Activated naive CD8-positive, alpha-beta T cell treated with anti-CD3 and anti-CD28 coated beads, Interleukin-2, amount 50 U/mL, for 24 hours (primary cell): ENCODE measurements around the gene MRPL43.

Source experiments
- ATAC-seq: fragments of 150-1000 bp; cut with Tn5 transposase; one replicate; pipeline ENCODE4 v1.10.0; 2021
- DNase-seq: peaks from one replicate; pipeline ENCODE4 v3.0.0; 2021
- H3K27ac Mint-ChIP-seq: one replicate; pipeline ENCODE4 v1.8.0; 2021; ENCODE audit warnings: mild to moderate bottlenecking, mixed read lengths
- H3K27me3 Mint-ChIP-seq: one replicate; pipeline ENCODE4 v1.8.0; 2021; ENCODE audit warnings: mixed read lengths
- H3K36me3 Mint-ChIP-seq: one replicate; pipeline ENCODE4 v1.8.0; 2021; ENCODE audit warnings: low read depth, mixed read lengths
- H3K4me1 Mint-ChIP-seq: one replicate; pipeline ENCODE4 v1.8.0; 2021; ENCODE audit warnings: mixed read lengths
- H3K4me3 Mint-ChIP-seq: one replicate; pipeline ENCODE4 v1.8.0; 2021; ENCODE audit warnings: mild to moderate bottlenecking, moderate library complexity, mixed read lengths
- H3K9me3 Mint-ChIP-seq: one replicate; pipeline ENCODE4 v1.8.0; 2021; ENCODE audit warnings: mixed read lengths

Gene MRPL43

DNA sequence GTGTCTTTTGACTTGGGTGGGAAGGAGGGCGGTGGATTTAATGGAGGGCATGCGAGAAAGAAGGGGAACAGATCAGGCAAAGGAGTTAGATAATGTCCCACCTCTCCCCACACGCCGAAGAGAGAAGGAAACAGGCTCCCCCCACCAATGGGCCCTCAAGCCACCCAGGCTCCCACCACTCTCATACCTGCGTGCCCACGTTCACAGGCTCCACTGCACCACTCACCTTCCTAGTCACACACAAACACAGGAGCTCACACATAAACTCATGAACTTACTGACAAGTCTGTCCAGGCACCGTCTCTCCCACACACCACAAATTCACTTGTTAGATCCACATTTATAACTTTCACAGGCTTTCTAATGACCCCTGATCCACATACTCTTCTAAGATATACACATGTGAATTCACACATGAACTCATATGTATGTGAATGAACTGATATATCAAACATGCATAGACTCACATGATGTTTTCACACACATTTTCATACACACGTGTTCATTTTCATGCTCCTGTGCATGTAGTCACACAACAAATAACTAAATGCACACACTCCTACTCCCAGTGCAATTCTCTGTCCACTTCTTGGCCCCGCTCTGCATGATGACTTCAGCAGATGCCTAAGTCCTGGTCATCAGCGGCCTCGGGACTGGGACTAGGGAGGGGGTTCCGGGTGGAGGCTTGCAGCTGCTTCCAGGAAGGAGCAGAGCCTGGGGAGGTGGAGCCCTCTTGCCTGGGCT, 13.8 kb upstream of the MRPL43 start:
- no peaks in the 10 kb centered on the region for H3K36me3 Mint-ChIP-seq
- no peaks in the 10 kb centered on the region for H3K27me3 Mint-ChIP-seq
- peaks cover 24% of the 10 kb centered on the region for H3K4me1 Mint-ChIP-seq
- ATAC-seq, result no peak
- H3K27ac Mint-ChIP-seq, result peak overlapping the region; percentile 63
- H3K9me3 Mint-ChIP-seq, result no peaks in the 10 kb centered on the region
- no peak for DNase-seq
- H3K4me3 Mint-ChIP-seq, result peak overlapping the region; percentile 50

DNA sequence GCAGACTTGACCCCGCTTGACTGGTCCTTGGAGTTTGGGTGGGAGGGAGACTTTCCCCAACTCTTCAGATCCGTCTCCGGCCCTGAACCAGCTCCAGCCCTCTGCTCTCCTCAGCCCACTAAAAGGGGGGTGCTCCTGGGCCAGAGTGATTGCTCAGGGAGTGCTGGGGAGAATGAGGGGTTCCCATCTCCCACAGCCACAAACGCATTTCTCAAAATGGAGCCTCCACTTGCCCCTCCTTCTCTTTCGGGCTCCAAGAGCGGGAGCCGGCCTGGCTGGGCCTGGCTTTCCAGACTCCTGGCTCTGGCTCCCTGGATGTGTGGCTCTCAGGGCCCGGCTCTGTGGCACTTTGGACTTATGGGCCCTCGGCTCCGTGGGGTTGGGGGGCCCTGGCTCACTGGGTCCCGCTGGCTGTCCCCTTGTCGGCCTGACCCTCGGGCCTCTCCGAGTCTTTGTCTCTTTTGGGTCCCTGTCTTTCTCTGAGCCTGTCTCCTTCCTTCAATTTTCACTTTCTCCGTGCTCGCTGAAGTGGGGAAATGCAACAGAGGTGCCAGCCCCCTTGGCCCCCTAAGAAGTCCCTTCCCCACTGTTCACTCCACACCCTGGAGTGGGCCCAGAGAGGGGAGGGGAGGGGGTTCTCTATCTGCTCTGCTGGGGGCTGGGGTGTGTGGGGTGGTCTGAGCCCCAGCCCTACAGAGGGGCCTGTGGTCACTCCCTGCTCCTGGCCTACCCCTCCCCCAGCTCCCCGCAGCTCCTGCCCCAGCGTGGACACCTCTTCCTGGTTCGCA, 13.0 kb upstream of the MRPL43 start:
- ATAC-seq, result no peak
- Mint-ChIP-seq H3K4me1 (peaks cover 26% of the 10 kb centered on the region), H3K36me3 (no peaks in the 10 kb centered on the region), H3K9me3 (no peaks in the 10 kb centered on the region), H3K27me3 (no peaks in the 10 kb centered on the region), H3K27ac (no peak overlapping the region), H3K4me3 (peak overlapping the region; percentile 70)
- no peak for DNase-seq

DNA sequence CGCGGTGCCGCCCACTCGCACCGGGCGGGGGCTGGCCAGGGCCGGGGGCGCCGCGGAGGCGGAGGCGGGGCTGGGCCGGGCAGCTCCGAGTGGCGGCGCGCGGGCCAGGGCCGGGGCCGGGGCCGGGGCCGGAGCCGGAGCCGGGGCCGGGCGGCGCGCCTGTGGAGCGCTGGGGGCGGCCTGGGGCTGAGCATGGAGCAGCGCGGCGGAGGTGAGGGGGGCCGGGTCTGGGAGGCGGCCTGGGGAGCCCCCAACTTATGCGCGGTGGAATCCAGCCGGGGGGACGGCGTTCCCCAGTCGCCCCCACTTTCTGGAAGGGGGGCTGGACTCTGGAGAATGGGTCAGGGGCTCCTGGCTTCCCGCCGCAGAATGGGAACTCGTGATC, 12.4 kb upstream of the MRPL43 start, which contains the start of gene LZTS2:
LZTS2 (plus strand) TSS at position 67 of the 385 bp plus-strand sequence. CDS start 2,731 bp downstream, outside the sequence.
- peak within 1 kb of the TSS; percentile 86 for H3K4me3 Mint-ChIP-seq
- H3K4me1 Mint-ChIP-seq, result peaks cover 26% of the 10 kb centered on the region
- no peaks in the 10 kb centered on the region for H3K9me3 Mint-ChIP-seq
- H3K27me3 Mint-ChIP-seq, result no peaks in the 10 kb centered on the region
- no peak for ATAC-seq
- no peak for DNase-seq
- H3K36me3 Mint-ChIP-seq, result peaks cover 1% of the 10 kb centered on the region
- peak within 1 kb of the TSS; percentile 94 for H3K27ac Mint-ChIP-seq

DNA sequence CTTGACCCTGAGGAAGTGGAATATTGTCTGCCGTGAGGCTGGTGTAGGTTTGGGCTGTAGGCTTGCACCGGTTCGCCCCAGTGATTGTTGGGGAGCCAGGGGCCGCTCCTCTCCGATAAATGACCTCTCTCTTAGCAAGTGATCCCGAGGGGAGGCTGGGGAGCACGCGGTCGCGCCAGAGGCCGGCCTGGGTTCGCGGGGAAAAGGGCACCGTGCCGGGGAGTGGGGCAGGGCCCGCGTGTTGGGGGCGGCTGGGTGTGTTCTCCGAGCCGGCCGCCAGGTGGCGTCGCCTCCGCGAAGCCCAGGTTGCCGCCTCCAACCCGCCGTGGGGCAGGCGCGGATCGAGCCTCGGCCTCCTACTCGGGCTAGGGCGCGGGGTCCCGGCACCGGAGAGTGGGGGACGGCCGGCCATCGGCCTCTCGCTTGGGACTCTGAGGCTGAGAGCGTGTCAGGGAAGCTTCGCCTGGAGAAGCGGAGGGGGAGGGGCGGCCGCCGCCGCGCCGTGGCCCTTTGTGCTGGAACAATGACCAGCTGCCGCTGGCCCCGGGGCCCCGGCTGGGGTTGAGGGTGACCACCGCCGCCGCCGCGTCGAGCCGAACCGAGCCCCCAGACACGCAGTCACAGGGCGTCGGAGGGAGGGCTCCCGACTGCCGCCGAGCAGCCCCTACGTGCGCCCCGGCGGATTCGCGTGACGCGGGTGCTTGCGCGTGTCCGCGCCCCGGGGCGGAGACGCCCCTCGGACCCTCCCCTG, 11.9 kb upstream of the MRPL43 start:
- Mint-ChIP-seq H3K27me3 (no peaks in the 10 kb centered on the region), H3K36me3 (peaks cover 7% of the 10 kb centered on the region), H3K4me1 (peaks cover 26% of the 10 kb centered on the region), H3K9me3 (no peaks in the 10 kb centered on the region), H3K27ac (peak overlapping the region; percentile 94), H3K4me3 (peak overlapping the region; percentile 86)
- ATAC-seq (peak; percentile 58), DNase-seq (peak; percentile 83)

DNA sequence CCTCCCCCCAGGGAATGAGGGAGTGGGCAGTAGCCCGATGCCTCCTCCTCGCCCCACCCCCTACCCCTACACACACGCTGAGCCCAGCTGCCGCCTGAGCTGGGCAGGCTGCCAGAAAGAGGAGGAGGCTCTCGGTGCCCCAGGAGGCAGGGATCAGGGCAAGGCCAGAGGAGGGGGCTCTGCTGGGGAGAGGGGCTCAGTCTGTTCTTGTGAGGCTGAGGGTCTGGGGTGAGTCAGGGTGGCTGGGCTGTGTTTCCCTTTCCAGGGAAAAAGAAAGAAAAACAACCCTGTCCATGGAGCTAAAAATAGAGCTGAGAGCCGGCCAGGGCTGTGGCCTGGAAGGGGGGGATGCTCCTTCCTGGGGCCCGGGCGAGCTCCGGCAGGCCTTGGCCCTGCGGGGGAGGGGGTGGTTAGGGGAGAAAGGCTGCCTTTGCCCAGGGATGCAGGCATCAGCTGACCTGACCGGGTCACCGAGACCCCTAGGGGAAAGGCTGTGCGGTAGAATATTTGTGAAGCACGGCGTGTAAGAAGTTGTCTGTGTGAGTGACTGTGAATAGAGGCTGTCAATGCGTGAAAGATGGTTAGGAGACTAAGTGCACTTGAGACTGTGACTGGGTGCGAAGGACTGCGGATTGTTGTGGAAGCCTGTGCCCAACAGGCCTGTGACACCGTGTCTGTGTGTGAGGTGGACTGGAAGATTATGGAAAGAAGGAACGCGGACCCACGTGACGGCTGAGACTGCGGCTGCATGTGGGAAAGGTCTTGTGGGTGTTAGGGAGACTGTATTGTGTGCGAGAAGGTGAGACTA, 11.1 kb upstream of the MRPL43 start:
- Mint-ChIP-seq H3K27me3 (no peaks in the 10 kb centered on the region), H3K27ac (peak overlapping the region; percentile 94), H3K4me1 (peaks cover 26% of the 10 kb centered on the region), H3K36me3 (peaks cover 12% of the 10 kb centered on the region), H3K9me3 (no peaks in the 10 kb centered on the region), H3K4me3 (peak overlapping the region; percentile 86)
- ATAC-seq (peak; percentile 25), DNase-seq (peak; percentile 75)

DNA sequence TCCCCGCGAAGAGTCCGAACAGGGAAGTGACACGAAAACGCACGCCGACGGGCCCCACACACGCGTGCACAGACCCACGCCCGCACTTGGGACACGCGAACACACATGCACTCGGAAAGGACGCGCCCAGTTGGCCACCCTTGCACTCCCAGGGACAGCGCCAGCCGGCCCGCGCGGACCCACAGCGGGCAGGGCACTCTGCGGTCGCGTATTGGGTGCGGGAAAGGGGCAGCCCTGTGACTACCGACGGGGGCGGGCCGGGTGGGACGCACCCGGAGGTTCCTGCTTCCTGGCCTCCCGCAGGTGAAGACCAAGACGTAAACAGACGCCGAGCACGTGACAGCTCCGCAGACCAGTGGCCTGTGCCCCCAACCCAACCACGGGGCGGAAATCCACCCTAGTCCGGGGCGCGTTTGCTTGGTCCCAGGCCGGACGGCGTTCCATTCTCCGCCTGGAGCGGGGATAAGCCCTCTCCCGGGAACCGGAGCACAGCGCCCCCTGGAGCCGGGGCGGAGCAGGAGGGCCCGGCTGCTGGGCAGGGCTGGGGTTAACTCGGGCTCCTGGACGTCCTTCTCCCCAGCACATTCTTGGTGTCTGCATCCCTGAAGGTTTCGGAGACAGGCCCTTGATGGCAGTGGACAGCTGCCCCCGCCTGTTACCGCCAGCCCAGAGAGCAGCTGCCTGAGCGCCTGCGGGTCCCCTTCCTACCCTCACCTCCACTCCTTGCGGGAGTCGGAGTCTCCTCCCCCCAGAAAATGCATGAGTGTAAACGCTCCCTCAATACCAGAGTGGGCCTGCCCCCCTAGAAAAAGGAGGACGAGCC, 10.3 kb upstream of the MRPL43 start:
- Mint-ChIP-seq H3K27ac (peak overlapping the region; percentile 94), H3K4me1 (peaks cover 26% of the 10 kb centered on the region), H3K27me3 (no peaks in the 10 kb centered on the region), H3K36me3 (peaks cover 16% of the 10 kb centered on the region), H3K9me3 (no peaks in the 10 kb centered on the region), H3K4me3 (peak overlapping the region; percentile 86)
- ATAC-seq (peak; percentile 56), DNase-seq (peak; percentile 84)

DNA sequence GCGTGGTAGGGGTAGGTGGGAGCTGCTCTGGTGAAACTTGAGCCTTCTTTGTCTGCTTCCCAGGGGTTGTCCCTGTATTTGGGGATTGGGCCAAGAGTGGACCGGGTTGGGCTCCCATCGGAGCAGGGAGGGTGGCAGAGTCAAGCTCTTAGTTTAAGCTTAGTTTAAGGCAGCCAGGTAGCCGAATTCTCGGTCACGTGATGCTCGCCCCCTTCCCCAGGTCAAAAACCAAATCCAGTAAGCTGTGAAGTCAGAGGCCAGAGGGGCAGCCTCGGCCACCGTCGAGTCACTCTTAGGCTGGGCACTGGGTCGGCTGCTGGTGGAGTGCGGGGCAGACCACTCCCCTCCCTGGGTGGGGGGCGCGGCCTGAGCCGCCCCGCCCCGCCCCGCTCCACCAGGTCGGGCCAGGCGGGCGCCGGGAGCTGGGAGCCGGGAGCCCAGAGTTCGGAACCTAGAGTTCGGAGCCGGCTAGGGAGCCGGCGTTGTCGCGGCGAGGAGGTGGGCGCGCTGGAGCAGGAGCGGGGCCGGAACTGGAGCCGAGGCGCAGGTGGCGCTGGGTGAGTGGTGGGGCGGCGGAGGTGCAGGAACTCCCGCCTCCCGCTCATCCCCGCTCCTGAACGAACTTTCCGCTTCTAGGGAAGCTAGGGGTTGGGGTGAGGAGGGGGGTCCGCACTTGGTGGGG, 9.5 kb upstream of the MRPL43 start:
- ATAC-seq (peak; percentile 15), DNase-seq (peak; percentile 55)
- Mint-ChIP-seq H3K9me3 (no peaks in the 10 kb centered on the region), H3K36me3 (peaks cover 18% of the 10 kb centered on the region), H3K4me3 (peak overlapping the region; percentile 86), H3K27ac (peak overlapping the region; percentile 94), H3K4me1 (peaks cover 26% of the 10 kb centered on the region), H3K27me3 (no peaks in the 10 kb centered on the region)

DNA sequence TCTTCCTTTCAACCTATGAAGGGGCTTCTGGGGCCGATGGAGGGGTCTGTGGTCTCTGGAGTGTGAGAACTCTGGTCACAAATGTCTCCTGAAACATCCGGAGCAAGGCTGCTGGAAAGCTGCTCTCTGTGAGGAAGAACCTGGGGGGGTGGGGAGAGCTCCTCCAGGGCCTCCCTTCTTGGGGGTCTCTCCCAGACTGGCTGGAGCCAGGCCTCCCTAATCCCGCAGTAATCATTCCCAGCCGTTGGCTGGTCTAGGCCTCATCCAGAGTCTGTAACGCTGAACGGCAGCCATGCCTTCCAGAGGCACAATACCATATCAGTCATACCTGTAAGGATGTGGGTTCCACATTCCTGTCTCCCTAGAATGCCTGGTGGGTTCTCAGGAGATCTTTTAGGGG, 7.9 kb upstream of the MRPL43 start:
- Mint-ChIP-seq H3K4me1 (peaks cover 29% of the 10 kb centered on the region), H3K27ac (no peak overlapping the region), H3K9me3 (no peaks in the 10 kb centered on the region), H3K4me3 (no peak overlapping the region), H3K36me3 (peaks cover 32% of the 10 kb centered on the region), H3K27me3 (no peaks in the 10 kb centered on the region)
- ATAC-seq (no peak), DNase-seq (no peak)

DNA sequence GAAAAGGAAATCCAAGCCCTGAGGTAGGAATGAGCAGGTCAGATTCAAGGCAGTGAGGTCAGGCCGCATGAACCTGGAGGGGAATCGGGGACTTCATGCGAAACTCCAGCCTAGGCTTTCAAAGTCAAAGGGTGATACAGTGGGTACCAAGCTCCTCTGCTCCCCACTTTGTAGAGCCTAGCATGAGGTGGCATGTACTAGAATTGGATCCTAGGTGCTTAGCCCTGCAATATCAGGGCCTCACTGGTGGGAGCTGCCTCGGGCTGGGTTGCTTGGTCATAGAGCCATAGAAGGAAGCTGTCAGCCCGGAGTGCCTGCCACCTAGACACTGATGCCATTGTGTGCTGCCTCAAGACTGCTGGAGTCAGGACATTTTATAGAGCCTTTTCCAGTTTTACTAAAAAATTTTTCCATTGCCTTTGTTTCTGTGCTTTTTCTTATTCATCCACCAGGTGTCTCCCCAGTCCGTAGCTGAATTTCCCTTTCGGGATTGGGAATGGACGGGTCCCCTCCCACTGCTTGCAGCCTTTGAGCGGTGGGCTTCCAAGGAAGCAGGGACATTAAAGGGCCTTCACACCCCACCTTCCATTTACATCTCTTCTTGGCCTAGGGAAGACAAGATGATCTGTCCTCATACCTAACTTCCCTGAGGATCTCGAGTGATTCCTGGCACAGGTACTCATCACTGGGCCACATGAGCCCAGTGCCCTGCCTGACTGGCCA, 6.8 kb upstream of the MRPL43 start:
- H3K36me3 Mint-ChIP-seq, result peaks cover 40% of the 10 kb centered on the region
- H3K4me1 Mint-ChIP-seq, result peaks cover 35% of the 10 kb centered on the region
- no peaks in the 10 kb centered on the region for H3K27me3 Mint-ChIP-seq
- H3K4me3 Mint-ChIP-seq, result no peak overlapping the region
- H3K27ac Mint-ChIP-seq, result peak overlapping the region; percentile 64
- DNase-seq (no peak), ATAC-seq (no peak)
- H3K9me3 Mint-ChIP-seq, result no peaks in the 10 kb centered on the region

DNA sequence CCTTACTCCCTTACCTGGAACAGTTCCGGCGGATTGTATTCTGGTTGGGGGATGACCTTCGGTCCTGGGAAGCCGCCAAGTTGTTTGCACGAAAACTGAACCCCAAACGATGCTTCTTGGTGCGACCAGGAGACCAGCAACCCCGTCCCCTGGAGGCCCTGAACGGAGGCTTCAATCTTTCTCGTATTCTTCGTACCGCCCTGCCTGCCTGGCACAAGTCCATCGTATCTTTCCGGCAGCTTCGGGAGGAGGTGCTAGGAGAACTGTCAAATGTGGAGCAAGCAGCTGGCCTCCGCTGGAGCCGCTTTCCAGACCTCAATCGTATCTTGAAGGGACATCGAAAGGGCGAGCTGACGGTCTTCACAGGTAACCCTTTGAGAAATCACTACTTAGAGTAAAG, 1.8 kb upstream of the MRPL43 start:
- no peak for ATAC-seq
- no peak for DNase-seq
- Mint-ChIP-seq H3K4me3 (peak overlapping the region; percentile 98), H3K36me3 (peaks cover 43% of the 10 kb centered on the region), H3K27ac (peak overlapping the region; percentile 52), H3K27me3 (no peaks in the 10 kb centered on the region), H3K4me1 (peaks cover 44% of the 10 kb centered on the region), H3K9me3 (no peaks in the 10 kb centered on the region)

DNA sequence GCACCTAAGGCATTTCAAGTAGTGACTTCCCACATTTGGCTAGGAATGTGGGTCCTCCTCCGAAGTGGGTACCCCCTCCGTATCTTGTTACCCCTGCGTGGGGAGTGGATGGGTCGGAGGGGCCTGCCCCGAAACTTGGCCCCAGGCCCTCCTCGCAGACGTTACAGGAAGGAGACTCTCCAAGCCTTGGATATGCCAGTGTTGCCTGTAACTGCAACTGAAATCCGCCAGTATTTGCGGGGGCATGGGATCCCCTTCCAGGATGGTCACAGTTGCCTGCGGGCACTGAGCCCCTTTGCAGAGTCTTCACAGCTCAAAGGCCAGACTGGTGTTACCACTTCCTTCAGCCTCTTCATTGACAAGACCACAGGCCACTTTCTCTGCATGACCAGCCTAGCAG, 869 bp upstream of the MRPL43 start:
- no peaks in the 10 kb centered on the region for H3K9me3 Mint-ChIP-seq
- peak overlapping the region; percentile 98 for H3K4me3 Mint-ChIP-seq
- peaks cover 38% of the 10 kb centered on the region for H3K36me3 Mint-ChIP-seq
- peak overlapping the region; percentile 96 for H3K27ac Mint-ChIP-seq
- no peak for DNase-seq
- H3K4me1 Mint-ChIP-seq, result peaks cover 44% of the 10 kb centered on the region
- ATAC-seq, result no peak
- no peaks in the 10 kb centered on the region for H3K27me3 Mint-ChIP-seq

DNA sequence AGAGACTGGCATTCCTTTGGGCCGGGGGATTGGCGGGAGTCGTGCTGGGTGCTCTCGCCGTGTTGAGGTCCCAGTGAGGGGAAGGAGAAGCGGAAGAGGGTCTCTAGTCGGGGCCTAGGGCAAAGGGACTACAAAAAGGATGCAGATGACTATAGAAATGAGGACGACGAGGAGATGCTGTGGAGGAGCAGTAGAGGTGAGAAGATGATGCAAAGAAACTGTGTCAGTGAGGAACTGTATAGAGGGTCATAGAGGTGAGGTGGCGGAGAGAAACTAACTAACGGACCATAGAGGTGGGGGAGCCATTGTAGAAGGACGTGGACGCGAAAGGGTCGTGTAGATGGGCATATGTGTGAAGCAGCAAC, 370 bp upstream of the MRPL43 start:
- Mint-ChIP-seq H3K36me3 (peaks cover 34% of the 10 kb centered on the region), H3K27ac (peak overlapping the region; percentile 96), H3K4me1 (peaks cover 44% of the 10 kb centered on the region), H3K27me3 (no peaks in the 10 kb centered on the region), H3K4me3 (peak overlapping the region; percentile 98), H3K9me3 (no peaks in the 10 kb centered on the region)
- DNase-seq (no peak), ATAC-seq (no peak)
